GM18867 (cell line): ENCODE data around the gene MTREX.
A peak's percentile ranks its signal among the peaks of the same experiment; 100 is the strongest.

Experiments used
- ATAC-seq: cut with Tn5 transposase; IDR thresholded peaks from one replicate; pipeline ENCODE4 v1.9.1; 2021; ENCODE audit warnings: mild to moderate bottlenecking, moderate library complexity; ENCODE audit not compliant: unreplicated experiment

The MTREX gene

DNA sequence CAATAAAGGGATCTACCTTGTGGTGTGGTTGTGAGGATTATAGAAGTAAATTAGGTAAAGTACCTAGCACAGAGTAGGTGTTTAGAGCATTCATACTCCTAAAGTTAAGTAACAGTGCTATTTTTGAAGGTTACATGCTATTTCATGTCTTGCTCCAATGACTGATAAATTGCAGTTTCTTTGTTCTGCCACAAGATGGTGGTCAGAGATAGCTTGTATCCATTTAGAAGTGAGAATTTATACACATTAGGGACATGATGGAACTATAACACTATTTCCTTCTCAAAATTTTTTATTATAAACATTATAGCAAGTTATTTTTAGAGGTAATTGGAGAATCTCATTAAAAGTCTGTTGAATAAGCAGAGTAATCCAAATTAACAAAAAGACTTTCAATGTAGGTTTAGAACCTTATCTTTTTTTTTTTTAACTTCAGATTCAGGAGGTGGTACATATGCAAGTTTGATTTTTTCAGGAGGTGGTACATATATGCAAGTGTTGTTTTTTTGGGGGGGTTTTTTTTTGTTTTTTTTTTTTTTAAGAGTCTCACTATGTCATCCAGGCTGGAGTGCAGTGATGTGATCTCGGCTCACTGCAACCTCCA is 17.1 kb downstream of the MTREX start:
- ATAC-seq = no peak

GRCh38 chr5:55325621-55326020 is 17.8 kb downstream of the MTREX start:
- ATAC-seq = no peak

- ATAC-seq = no peak
Measured at GRCh38 chr5:55327281-55327680, 19.5 kb downstream of the MTREX start.

GRCh38 chr5:55331321-55331720 is 23.5 kb downstream of the MTREX start:
- ATAC-seq = no peak

DNA sequence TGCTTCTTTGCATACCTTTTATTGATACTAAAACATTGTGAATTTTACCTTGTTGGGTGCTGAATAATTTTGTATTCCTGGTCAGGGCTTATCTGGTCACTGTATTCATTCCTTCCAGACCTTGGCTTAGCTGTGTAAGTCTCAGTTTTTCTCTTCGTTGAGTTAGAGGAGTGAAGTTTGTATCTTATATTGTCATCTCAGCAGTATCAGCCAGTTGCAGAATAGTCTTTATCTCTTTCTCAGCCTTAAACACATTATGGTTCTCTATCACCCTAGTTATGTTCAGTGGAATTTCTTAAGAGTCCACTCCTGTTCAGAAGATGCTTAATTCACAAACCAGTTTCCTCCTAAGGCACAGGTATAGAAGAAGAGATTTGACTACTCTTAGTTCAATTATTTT is 25.2 kb downstream of the MTREX start:
- no peak for ATAC-seq

GRCh38 chr5:55333811-55334210 is 26.0 kb downstream of the MTREX start:
- ATAC-seq = no peak

DNA sequence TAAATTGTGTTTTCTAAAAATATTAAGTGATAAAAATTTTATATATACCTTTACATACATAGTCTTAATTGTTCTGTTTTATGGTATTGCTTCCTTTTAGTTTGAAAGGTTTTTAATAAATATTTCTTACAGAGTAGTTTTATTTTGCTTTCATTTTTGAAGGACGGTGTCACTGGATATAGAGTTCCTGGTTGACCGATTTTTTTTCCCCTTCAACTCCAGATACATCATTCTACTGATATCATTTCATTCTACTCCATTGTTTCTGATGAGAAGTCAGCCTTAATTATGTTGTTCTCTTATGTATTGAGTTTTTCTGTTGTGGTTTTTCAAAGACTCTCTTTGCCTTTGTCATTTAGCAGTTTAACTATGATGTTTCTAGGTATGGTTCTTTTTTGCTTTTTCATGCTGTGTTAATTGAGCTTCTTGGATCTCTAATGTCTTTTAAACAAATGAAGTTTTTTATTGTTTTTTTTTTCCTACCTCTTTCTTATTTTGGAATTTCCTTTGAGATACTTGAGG is 30.4 kb downstream of the MTREX start:
- ATAC-seq = no peak

DNA sequence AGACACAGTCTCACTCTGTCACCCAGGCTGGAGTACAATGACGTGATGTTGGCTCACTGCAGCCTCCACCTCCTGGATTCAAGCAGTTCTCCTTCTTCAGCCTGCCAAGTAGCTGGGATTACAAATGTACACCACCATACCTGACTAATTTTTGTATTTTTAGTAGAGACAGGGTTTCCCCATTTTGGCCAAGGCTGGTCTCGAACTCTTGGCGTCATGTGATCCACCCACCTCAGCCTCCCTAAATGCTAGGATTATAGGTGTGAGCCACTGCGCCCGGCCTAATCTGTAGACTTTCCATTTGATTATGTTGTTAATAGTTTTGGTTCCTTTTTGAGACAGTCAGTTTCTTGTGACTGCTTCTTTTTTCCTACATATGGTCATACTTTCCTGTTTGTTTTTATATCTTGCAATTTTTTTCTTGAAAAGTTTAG is 31.0 kb downstream of the MTREX start:
- no peak for ATAC-seq

GRCh38 chr5:55343107-55343506 is 35.3 kb downstream of the MTREX start:
- no peak for ATAC-seq

- ATAC-seq = no peak
Measured at GRCh38 chr5:55343609-55344008, 35.8 kb downstream of the MTREX start.

DNA sequence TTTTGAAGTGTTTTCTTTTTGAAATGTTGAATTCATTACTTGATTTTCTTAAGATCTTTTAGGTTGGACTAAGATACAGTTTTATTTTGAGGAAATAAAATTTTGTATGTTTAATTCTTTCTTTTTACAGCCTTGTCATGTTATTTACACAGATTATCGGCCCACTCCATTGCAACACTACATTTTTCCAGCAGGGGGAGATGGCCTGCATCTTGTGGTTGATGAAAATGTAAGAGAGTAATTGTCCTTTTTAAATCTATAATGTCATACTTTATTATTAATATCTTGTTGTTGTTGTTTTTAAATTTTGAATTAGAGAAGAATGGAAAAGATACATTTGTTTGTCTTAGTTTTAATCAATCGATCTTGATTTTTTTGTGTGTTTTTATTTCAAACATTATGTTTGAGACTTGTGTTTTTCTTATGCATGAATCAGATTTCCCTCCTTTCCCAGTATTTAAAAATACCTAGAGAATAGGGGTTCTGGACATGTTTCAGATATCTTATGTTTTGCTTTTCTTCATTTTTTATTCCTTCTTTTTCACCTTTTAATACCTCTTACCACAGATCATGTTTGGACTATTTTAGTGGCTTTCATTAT is 36.7 kb downstream of the MTREX start:
- ATAC-seq = peak; percentile 42

GRCh38 chr5:55345327-55345726 is 37.5 kb downstream of the MTREX start:
- no peak for ATAC-seq

- ATAC-seq = no peak
Measured at GRCh38 chr5:55347786-55348185, 40.0 kb downstream of the MTREX start.

DNA sequence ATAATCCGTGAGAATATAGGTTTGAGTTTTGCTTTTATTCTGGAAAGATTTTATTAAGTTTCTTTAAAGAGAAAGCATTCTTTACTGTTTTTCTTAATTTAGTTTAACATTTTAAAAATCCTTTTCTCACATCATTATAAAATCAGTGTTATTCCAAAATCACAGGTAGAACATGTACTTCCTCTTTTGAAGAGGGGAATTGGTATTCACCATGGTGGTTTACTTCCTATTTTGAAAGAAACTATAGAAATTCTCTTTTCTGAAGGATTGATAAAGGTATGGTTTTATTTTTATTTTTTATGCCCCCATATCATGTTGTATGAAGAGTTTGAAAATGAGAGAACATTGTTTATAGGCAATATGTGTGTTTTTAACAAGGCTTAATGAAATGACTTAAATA is 43.0 kb downstream of the MTREX start:
- no peak for ATAC-seq

GRCh38 chr5:55356896-55357295 is 49.1 kb downstream of the MTREX start:
- no peak for ATAC-seq

DNA sequence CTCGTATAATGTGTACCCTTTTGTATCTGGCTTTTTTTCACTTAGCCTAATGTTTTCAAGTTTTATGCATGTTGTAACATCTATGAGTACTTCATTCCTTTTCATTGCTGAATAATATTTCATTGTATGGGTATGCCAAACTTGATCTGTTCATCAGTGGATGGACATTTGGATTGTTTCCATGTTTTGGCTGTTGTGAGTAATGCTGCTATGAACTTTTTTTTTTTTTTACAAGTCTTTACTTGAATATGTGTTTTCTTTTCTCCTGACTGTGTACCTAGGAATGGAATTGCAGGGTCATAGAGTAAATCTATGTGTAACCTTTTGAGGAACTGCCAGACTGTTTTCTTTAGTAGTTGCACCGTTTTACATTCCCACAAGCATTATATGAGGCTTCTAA is 52.4 kb downstream of the MTREX start:
- no peak for ATAC-seq

- ATAC-seq = no peak
Measured at GRCh38 chr5:55363856-55364255, 56.1 kb downstream of the MTREX start.

DNA sequence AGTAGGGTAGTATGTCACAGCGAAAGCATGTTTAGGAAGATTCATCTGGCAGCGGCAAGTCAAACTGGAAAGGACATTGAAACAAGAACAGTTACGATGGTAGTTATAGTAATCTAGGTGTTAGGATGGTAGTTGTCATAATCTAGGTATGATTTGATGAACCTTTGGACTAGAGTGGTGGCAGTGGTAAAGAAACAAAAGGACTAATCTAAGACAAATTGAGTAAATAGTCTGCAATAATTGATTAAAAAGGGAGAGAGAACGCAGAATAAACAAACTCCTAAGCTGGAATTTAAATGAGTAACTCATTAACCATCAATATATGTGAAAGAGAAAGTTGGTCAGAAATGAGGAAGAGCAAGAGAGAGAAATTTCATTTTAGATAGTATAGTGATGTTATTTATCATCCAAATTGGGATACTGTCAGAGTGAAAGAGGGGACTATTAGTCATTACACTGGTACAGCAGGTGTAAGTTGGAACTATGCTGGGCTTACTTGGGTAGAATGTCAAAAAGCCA is 56.8 kb downstream of the MTREX start:
- peak; percentile 96 for ATAC-seq

GRCh38 chr5:55370291-55370925 is 62.6 kb downstream of the MTREX start:
- no peak for ATAC-seq

- ATAC-seq = no peak
Measured at GRCh38 chr5:55371145-55371544, 63.4 kb downstream of the MTREX start.

- no peak for ATAC-seq
Measured at GRCh38 chr5:55372130-55372925, 64.5 kb downstream of the MTREX start.
